ENCODE measurements around the gene ATP9A. TPM values are rescaled to one million over a fixed set of nuclear protein-coding genes. Genes with fewer than 3 reads are reported as not detected.

The ATP9A gene
- total RNA-seq, 1 donor from 2014 or later, result 18.2 TPM

DNA sequence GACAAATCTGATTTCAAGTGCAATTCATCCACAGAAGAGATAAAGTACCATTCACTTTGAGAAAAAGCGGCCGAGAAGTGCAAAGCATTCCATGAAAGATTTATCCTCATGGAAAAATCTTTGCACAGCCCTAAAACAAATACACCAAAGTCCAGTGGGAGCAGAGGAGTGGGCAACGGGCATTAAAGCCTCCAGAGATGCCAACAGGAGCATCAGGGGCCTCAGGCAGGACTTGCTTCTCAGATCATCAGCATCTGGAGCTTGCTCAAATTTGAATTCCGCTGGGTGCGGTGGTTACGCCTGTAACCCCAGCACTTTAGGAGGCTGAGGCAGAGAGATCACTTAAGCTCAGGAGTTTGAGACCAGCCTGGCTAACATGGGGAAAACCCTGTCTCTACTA lies 115.0 kb downstream of the ATP9A start:
- Histone ChIP-seq H3K79me2 (ENCODE audit: low read depth) (no peaks in the 10 kb centered on the region), H3K4me2 (no peak overlapping the region), H4K20me1 (ENCODE audit: low read depth) (no peaks in the 10 kb centered on the region), H3K9ac (no peak overlapping the region), H2AFZ (replicated peaks) (no peak overlapping the region), H3K9me3 (ENCODE audit: low read depth) (no peaks in the 10 kb centered on the region), H3F3A (ENCODE audit: low read depth) (no peaks in the 10 kb centered on the region), H3K36me3 (no peaks in the 10 kb centered on the region), H3K27me3 (no peaks in the 10 kb centered on the region), H3K27ac (no peak overlapping the region), H3K4me1 (no peaks in the 10 kb centered on the region), H3K4me3 (no peak overlapping the region)
- no peak overlapping the region for H3K27ac Mint-ChIP-seq
- no peaks in the 10 kb centered on the region for H3K27me3 Mint-ChIP-seq (ENCODE audit: insufficient read depth, low read depth)
- peaks cover 5% of the 10 kb centered on the region for H3K36me3 Mint-ChIP-seq
- no peak for TF ChIP-seq EZH2phosphoT487 (IDR thresholded peaks at IDR 0.05)
- TF ChIP-seq EZH2 (IDR thresholded peaks at IDR 0.05), result no peak
- TF ChIP-seq, protein P1, sequence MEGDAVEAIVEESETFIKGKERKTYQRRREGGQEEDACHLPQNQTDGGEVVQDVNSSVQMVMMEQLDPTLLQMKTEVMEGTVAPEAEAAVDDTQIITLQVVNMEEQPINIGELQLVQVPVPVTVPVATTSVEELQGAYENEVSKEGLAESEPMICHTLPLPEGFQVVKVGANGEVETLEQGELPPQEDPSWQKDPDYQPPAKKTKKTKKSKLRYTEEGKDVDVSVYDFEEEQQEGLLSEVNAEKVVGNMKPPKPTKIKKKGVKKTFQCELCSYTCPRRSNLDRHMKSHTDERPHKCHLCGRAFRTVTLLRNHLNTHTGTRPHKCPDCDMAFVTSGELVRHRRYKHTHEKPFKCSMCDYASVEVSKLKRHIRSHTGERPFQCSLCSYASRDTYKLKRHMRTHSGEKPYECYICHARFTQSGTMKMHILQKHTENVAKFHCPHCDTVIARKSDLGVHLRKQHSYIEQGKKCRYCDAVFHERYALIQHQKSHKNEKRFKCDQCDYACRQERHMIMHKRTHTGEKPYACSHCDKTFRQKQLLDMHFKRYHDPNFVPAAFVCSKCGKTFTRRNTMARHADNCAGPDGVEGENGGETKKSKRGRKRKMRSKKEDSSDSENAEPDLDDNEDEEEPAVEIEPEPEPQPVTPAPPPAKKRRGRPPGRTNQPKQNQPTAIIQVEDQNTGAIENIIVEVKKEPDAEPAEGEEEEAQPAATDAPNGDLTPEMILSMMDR (IDR thresholded peaks at IDR 0.05), result no peak
- H3K9me3 Mint-ChIP-seq, result no peaks in the 10 kb centered on the region
- no peak overlapping the region for H3K4me3 Mint-ChIP-seq
- DNase-seq (ENCODE audit: low spot score), result no peak
- H3K4me1 Mint-ChIP-seq, result peaks cover 5% of the 10 kb centered on the region

- Histone ChIP-seq H3K79me2 (ENCODE audit: low read depth) (no peaks in the 10 kb centered on the region), H3K9me3 (ENCODE audit: low read depth) (no peaks in the 10 kb centered on the region), H3K27ac (peak overlapping the region; percentile 37), H4K20me1 (ENCODE audit: low read depth) (no peaks in the 10 kb centered on the region), H3F3A (ENCODE audit: low read depth) (no peaks in the 10 kb centered on the region), H3K4me3 (no peak overlapping the region), H3K4me2 (no peak overlapping the region), H3K36me3 (no peaks in the 10 kb centered on the region), H3K4me1 (no peaks in the 10 kb centered on the region), H3K9ac (no peak overlapping the region), H3K27me3 (no peaks in the 10 kb centered on the region), H2AFZ (replicated peaks) (no peak overlapping the region)
- Mint-ChIP-seq H3K27me3 (ENCODE audit: insufficient read depth, low read depth) (no peaks in the 10 kb centered on the region), H3K9me3 (no peaks in the 10 kb centered on the region), H3K36me3 (peaks cover 3% of the 10 kb centered on the region), H3K4me1 (peaks cover 11% of the 10 kb centered on the region), H3K27ac (no peak overlapping the region), H3K4me3 (no peak overlapping the region)
- TF ChIP-seq EZH2phosphoT487 (IDR thresholded peaks at IDR 0.05) (no peak), EZH2 (IDR thresholded peaks at IDR 0.05) (no peak)
- TF ChIP-seq, protein P1 (IDR thresholded peaks at IDR 0.05), result no peak
- no peak for DNase-seq (ENCODE audit: low spot score)
Observed at GRCh38 chr20:51651921-51652549, 116.2 kb downstream of the ATP9A start.

DNA sequence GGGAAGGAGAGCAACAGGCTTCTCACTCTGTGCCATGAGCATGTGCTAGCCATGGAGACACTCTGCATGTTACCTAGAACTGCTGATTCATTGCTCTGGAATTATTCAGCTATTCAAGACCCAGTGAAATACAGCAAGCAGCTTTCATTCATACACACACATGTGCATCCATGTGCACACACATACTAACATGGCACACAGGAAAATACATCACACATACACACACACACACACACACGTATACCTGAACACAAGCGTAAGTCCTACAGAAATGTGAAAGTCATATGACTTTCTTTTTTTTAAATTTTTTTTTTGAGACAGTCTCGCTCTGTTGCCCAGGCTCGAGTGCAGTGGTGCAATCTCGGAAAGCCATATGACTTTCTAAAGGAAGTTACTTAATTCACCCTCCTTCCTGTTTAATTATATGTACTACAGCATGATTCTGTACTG lies 117.5 kb downstream of the ATP9A start:
- Mint-ChIP-seq H3K4me1 (peaks cover 11% of the 10 kb centered on the region), H3K36me3 (no peaks in the 10 kb centered on the region), H3K9me3 (no peaks in the 10 kb centered on the region), H3K27ac (no peak overlapping the region), H3K27me3 (ENCODE audit: insufficient read depth, low read depth) (no peaks in the 10 kb centered on the region), H3K4me3 (no peak overlapping the region)
- H3K27ac ChIP-seq, result no peak overlapping the region
- H3K4me1 ChIP-seq, result peaks cover 6% of the 10 kb centered on the region
- H3K79me2 ChIP-seq (ENCODE audit: low read depth), result no peaks in the 10 kb centered on the region
- H3K27me3 ChIP-seq, result no peaks in the 10 kb centered on the region
- no peak overlapping the region for H3K4me2 ChIP-seq
- no peaks in the 10 kb centered on the region for H3K36me3 ChIP-seq
- H3K9ac ChIP-seq, result no peak overlapping the region
- H3K9me3 ChIP-seq (ENCODE audit: low read depth), result no peaks in the 10 kb centered on the region
- no peak overlapping the region for H3K4me3 ChIP-seq
- no peak for DNase-seq (ENCODE audit: low spot score)
- TF ChIP-seq, protein P1 (IDR thresholded peaks at IDR 0.05), result no peak
- TF ChIP-seq EZH2phosphoT487 (IDR thresholded peaks at IDR 0.05) (no peak), EZH2 (IDR thresholded peaks at IDR 0.05) (no peak)
- H3F3A ChIP-seq (ENCODE audit: low read depth), result peaks cover 4% of the 10 kb centered on the region
- H4K20me1 ChIP-seq (ENCODE audit: low read depth), result no peaks in the 10 kb centered on the region
- no peak overlapping the region for H2AFZ ChIP-seq (replicated peaks)

Data from neural progenitor cell (in vitro differentiated cells).